GM11168 (cell line): ENCODE results near the gene EEF1AKMT2.

Experiments used
- in situ Hi-C: fragments of 300-500 bp; cut with MboI; formaldehyde crosslinking; loops from one replicate; pipeline ENCODE4 v1.12.0; 2022; ENCODE audit warnings: low sequenced_read_pairs; ENCODE audit not compliant: unreplicated experiment

Gene EEF1AKMT2

DNA sequence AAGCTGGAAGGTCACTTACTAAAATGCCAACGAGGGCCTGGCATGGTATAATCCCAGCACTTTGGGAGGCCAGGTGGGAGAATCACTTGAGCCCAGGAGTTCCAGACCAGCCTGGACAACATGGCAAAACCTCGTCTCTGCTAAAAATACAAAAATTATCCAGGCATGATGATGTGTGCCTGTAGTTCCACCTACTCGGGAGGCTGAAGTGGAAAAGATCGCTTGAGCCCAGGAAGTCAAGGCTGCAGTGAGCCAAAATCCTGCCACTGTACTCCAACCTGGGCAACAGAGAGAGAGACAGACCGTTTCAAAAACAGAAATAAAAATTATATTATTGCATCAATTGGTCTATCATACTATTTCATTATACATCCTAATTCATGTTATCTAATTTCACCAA, 29.4 kb downstream of the EEF1AKMT2 start:
- in situ Hi-C loops, result no loop called here

DNA sequence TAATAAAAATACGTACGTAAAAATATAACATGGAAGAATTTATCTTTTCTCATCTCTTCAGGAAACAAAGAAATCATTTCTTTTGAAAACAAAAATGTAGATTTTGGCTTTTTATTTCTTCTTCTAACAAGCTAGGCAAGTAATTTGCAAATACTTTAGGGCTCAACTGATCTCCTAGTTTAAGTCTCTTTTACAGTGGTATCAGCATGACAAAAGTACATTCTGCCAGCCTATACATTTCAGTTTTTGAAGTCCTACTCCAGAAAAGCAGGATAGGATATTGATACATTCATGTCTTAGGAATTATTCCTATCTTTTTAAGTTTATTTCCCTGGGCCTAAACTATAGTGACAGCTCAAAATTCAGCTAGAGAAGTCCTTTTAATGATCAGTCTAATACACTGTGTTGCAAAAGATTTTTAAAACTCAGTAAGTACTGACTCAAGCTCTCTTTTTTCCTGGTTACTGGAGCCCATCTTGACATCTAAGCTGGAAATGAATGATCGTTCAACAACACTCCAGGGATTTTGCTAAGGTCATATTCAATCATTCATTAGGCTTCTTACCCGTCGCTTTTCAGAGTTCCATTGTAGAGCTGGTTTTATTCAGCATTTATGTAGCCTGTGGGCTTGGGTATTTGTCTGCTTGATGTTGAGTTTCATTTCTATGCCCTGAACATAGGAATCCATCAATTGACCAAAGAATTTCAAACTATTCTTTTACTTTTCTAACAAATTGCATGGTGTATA, 35.4 kb downstream of the EEF1AKMT2 start:
- in situ Hi-C loops, result no loop called here

DNA sequence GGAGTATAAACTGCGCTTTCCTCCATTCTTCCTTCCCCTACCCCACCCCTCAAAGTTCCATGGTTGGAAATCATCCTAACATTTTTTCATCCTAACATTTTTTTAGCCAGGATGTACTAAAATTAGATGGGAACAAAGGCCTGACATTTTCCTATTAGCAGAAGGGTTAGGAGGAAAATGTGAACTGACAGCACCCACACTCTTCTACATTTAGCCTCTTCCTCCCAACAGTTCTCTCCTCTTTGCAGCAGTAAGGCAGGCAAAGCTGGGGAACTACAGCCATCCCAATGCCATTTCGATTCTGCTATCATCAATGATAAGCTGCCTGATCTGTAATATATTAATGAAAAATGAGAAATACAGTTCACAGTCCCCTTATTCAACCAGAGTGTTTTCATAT, 36.1 kb downstream of the EEF1AKMT2 start:
- in situ Hi-C loops, result no loop called here

DNA sequence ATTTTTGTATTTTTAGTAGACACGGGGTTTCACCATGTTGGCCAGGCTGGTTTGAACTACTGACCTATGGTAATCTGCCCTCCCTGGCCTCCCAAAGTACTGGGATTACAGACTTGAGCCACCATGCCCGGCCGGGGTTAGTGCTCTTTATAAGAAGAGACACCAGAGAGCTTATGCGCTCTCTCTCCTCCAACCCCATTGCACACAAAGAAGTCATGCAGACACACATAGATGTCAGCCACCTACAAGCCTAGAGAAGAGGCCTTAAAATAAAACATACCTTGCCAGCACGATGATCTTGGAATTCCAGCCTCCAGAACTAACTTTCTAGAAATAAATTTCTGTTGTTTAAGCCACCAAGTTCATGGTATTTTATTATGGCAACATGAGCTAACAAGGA, 37.5 kb downstream of the EEF1AKMT2 start:
- in situ Hi-C loops, result no loop called here

DNA sequence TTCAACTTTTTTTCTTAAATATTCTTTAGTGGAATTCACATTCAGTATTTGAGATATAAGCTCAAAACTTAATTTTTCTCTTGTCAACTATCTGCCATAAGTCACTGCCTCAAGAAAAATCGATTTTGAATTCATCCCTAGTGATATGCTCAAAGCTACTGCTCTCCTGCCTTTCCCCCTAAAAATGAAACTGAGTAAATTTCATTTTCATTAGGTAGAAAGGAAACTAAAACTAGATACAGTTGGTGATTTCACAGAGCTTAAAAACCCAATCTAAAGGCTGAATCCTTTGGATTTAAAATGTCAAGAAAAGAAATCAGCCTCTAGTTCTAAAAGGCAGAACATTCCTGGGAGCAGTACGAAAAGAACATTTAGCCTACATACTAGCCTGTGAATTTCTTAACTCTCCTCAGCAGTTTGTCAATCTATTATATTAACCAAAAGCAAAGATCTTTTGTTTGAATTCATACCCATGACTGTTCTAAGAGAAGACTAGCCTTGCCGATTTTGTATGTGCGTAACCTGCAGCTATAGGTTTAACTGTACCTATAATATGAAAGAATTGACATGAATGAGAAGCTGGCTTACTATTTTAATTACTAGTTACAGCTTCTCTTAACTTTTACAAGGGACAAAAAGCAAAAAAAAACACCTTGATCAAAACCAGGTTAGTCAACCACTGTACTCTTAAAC, 42.6 kb downstream of the EEF1AKMT2 start:
- in situ Hi-C loops, result loop anchor here (5.0 kb wide), 1 partner anchor 207 kb away; no protein-coding TSS in a partner anchor

DNA sequence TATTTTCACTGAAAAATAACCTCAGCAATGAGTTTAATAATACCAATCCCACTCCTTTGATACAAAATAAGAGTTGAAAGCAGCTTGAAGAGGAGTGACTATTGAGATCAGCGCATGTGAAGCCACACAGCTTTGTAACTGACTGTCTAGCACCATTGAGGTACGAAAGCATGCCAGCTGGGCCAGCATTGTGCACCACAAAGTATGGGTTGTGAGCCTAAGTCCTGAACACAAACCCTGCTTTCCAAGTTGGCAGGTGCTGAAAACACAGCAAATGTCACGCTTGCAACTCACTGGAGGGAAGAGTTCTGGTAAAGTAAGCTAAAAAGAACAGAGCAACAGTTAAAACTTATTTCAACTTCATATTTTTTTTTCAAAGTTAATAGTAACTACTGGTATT, 43.5 kb downstream of the EEF1AKMT2 start:
- in situ Hi-C loops, result loop anchor here (5.0 kb wide), 1 partner anchor 206 kb away; no protein-coding TSS in a partner anchor

DNA sequence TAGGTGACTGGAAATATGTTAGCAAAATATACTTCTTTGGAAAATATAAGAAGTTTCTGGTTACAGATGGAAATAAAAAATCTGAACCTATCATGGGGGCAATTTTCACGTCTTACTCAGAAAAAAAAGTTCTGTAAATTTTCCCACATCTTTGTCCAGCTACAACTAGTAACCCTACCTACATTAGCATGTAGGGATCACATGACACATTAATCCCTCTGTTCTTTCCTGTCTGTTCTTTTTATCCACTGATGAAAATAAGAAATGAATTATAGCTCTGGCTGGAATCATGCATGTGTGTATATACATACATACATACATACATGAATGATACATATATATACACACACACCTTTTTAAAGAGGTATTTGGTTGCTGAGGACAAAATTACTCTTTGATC, 43.9 kb downstream of the EEF1AKMT2 start:
- in situ Hi-C loops, result loop anchor here (5.0 kb wide), 1 partner anchor 205 kb away; no protein-coding TSS in a partner anchor

DNA sequence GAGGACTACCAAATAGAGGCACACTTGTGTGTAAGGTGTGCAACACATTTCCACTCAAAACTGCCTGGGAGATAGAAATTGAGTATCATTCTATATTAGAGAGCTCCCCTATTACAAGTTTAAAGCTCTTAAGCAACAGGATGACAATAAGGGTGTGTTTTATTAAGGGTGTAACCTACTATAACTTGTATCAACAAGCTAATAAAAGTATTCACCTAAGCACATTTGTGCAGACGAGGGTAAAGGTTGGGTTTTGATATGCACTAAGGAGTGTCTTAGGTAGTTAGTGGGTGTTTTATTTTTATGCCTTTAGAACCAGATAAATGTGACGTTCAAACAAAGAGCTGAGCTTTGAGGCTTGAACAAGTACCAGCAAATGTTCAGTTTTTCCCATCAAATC, 44.7 kb downstream of the EEF1AKMT2 start:
- in situ Hi-C loops, result loop anchor here (5.0 kb wide), 1 partner anchor 205 kb away; no protein-coding TSS in a partner anchor

DNA sequence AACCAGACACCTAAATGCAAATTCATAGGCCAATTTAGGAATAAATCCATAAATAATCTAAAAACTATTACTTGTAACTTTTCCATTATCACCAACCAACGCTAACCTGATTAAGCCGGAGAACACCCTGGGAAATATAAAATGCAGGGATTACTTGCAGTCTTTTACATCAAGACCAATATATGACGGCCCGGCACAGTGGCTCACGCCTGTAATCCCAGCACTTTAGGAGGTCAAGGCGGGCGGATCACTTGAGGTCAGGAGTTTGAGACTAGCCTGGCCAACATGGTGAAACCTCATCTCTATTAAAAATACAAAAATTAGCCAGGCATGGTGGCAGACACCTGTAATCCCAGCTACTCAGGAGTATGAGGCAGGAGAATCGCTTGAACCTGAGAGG, 45.2 kb downstream of the EEF1AKMT2 start:
- in situ Hi-C loops, result loop anchor here (5.0 kb wide), 1 partner anchor 204 kb away; no protein-coding TSS in a partner anchor

DNA sequence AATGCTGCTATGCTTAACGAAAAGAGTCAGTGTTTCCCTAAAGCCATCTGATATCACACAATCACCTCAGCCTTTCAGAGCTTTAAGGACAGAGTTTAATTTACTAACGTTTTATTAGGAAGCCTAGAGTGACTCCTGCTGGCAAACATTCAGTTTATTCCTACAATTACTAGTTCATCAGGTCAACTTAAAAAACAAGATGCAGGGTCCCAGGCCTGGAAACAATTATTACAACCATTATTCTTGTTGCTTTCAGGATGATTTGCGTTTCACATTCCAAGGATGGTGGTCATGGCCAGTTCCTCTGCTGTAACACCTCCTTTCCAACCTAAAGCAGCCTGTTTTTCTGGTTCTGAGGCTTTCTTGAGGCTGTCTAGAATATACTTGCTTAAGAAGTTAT, 46.0 kb downstream of the EEF1AKMT2 start:
- in situ Hi-C loops, result loop anchor here (5.0 kb wide), 1 partner anchor 203 kb away; no protein-coding TSS in a partner anchor

DNA sequence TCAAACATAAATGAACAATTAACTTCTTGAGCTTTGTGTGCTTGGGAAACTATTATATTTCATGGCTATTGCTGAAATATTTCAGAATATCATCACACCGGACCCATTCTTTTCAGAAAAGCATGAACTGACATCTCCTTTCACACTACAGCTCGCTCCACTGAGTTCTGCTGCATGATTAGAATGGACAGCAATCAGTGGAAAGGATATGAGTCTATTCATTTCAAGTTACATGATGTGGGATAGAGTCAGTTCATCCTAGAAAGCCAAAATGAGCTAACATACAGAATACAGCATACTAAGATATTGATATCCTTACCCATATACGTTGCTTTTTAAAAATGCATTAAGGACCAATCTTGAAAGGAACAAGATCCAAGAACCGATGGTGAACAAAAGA, 46.4 kb downstream of the EEF1AKMT2 start:
- in situ Hi-C loops, result loop anchor here (5.0 kb wide), 1 partner anchor 203 kb away; no protein-coding TSS in a partner anchor

DNA sequence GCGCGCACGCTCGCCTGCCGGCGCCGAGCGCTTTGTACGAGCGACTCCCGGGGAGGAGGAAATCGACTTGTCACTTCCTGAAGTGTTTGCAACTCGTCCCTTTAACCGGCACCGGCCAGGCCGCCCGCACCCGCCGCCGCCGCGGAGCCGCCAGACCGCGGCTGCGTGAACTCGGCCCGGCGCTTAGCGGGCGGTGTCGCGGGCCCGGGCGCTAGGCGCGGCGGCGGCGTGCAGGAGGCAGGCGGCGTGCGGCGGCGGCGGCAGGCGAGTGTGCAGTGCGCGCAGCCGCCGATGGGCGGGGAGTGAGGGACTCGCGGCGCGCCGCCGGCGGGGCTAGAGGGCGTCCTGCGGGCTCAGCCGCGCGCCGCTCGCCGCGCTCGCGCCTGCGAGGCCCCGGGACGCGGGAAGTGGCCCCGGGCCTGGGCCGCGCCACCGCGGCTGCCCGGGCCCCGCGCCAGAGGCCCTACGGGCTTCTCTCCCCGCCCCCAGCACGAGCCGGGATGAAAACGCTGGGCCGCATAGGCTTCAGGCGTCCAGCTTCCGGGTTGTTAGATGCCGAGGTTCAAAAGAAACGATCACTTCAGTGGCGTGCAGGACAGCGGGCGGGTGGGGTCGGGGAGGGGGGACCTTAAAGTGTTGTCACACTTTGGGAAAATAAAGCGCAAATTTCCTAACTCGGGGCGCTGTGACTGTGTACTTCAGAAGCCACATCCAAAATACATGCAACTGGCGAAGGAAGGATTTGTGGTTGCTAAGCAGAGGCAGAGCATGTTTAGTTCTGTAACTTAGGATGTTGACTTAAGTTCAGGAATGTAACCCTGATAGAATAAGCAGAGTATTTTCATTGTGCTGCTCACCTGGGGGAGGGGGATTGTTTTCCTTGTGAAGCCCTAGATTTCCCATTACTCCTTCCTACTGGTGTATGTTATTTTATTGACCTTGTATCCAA, 47.3 kb downstream of the EEF1AKMT2 start, which contains the start of gene FAM53B:
FAM53B (minus strand) TSS at position 277 of the 949 bp plus-strand sequence. CDS start 37,665 bp downstream, outside the sequence.
- in situ Hi-C loops, result loop anchor here (5.0 kb wide), 2 partner anchors 107 to 202 kb away; no protein-coding TSS in a partner anchor

DNA sequence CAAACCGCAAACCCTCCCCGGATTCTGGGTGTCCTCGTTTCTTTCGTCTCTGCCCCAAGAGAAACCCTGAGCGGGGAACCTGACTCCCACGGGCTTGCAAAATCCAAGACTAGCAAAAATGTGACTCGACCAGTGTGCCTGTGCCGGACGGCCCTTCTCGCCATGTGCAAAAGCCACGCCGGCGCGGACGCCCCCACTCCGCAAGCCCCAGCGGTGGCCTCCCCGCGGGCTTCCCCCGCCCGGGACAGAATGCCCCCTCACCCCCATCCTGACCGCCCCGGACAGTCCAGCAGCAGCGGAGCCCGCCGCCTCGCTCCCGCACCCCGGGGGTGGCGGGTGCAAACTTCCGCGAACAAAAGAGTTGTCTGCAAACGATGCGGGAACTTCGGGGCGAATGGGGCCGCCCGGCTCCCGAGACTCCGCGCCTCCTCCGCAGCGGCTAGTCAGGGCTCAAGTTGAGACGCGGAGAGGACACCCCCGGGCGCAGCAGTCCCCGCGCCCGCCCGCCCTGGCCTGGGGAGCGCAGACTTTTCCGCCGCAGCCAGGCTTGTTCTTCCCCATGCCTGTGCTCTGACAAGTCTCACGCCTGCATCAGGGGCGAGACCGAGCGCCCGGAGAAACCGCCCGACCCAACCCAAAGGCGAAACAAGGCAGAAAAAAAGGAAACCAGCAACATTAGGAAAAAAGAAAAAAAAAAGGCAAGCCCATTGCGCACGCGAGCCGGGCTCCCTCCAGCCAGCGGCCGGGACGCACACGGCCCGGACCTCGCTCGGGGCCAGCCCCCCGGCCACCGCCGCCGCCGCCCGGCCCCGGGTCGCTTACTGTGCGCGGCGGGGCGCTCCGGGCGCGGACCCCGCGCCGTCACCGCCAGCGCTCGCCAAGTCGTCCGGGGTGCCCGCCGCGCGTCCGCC, 48.2 kb downstream of the EEF1AKMT2 start:
- in situ Hi-C loops, result loop anchor here (5.0 kb wide), 1 partner anchor 106 kb away; no protein-coding TSS in a partner anchor

DNA sequence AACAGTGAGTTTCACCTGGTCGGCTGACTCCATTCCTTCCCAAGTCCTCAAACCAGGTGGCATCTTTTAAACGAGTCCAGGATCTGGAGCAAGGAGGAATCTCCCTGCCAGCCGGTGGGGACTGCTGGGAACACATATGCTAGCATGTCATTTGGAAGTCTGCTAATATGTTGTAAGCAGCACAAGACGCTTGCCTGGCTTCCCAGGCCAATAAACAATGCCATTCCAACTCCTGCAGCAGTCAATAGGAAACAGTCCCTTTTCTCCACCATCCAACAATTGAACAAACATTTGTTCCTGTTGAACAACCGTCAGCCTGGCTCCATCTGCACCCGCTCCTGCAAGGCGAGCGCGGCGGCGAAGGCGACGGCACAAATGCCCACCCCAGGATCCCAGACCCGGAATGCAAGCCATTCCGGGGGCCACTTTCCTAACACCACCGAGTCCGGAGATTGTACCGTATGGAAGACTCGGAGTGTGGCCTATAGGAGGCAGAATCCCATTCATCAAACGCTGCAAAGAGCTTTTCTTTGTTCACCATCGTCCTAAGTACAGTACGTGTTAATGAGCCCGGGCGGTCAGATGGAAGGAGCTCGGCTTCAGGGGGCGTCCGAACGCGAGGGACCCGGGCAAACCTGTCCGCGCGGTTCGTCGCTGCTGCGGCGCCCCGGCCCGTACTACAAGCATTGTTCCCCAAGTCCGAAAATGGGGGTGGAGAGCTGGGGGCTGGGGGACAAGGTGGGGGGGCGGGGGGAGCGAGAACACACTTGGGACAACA, 49.1 kb downstream of the EEF1AKMT2 start:
- in situ Hi-C loops, result loop anchor here (5.0 kb wide), 1 partner anchor 105 kb away; no protein-coding TSS in a partner anchor

DNA sequence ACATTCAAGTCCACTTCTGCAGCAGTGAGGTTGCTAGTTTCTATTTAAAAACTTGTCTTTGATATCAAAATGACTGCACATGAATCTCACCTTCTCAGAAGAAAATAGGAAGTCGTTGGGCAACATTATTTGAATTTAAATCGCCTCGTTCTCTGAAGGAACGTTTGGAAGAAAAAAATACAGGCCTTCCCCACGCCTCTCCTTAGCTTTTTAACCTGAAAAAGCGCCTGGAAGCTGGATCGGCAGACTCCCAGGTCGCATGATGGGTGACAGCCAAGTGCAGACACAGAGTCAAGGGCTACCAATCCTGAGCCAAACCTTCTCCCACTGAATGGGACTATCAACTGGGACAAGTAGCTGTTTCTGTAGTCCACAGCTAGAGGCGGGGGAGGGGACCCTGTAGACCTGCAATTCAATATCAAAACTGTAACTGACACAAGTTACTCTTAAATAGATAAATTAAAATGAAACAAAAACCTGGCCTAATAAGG, 49.7 kb downstream of the EEF1AKMT2 start:
- in situ Hi-C loops, result loop anchor here (5.0 kb wide), 1 partner anchor 105 kb away; no protein-coding TSS in a partner anchor

DNA sequence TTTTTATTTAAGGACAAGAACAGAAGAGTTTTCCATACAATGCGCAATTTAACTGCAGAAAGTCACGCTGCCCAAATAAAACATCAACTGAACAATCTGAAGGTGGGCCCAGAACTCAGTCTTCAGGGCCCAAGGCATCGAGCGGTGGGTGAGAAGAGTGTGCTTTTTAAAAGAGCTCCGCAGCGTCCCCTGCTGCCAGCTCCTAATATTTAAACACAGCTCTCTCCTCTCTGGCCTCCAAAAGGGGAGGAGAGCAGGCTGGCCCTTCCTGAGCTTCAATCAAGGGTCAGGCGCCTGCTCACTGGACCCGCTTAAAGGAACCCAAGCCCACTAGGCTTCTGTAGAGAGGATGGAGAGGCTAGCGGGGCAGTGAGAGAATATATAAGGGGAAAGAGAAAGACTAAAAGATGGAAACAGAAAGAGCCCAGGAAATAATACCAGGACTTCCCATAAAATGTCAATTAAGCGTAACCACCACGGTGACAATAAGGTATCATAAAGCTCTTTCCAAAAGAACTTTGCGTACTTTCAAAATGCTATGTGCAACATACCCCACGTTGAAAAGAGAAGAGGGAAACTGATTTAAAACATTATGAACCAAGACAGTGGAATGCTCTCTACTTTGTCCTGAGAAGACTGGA, 50.3 kb downstream of the EEF1AKMT2 start:
- in situ Hi-C loops, result loop anchor here (5.0 kb wide), 1 partner anchor 104 kb away; no protein-coding TSS in a partner anchor
